ENCODE data around the gene CPT2.
"Not testable (repeated sequence)": the region's sequence is repeated elsewhere in the genome, so short reads cannot be mapped to it uniquely, and the experiment has no call there.

Gene CPT2

GRCh38 chr1:53182716-53183094 is 13.9 kb upstream of the CPT2 start:
- DNase-seq, result no peak

DNA sequence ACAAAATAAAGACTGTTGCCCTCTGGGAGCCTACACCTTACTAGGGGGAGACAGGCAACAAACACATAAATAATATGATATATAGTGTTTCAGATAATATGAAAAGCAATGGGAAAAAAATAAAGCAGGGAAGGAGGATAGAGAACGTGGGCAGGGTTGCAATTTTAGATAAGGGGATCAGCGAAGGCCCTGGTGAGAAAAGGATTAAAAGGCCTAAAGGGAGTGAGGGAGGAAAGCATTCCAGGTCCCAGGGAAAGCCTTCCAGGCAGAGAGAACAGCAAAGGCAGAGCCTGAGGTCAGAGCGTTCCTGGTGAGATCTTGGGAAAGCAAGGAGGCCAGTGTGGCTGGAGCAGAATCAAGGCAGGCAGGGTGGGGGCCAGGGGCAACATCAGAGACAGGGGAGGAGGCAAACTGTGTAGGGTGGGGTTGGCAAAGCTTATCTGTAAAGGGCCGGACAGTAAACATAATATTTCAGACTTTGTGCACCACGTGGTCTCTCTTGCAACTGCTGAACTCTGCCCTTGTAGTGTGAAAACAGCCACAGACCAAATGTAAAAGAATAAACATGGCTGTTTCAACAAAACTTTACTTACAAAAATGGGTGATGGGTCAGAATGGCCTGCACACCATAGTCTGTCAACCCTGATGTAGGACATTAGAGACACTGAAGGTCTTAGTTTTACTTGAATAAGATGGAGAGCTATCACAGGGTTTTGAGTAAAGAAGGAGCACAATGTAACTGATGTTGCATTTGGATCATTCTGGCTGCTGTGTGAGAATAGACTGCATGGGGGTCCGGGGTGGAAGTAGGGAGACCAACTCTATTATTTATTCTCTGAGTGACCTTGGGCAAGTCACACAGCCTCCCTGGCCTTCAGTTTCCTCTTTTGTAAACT is 13.3 kb upstream of the CPT2 start:
- DNase-seq, result no peak

DNA sequence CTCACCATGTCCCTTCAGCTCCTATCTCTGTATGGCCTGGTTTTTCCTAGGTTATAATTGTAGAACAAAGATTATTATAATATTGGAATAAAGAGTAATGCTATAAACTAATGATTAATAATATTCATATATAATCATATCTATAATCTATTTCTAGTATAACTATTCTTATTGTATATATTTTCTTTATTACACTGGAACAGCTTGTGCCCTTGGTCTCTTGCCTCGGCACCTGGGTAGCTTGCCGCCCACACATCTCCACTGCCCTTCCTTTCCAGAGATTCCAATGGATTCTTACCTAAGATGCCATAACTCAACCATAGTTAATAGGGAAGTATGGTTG is 10.7 kb upstream of the CPT2 start:
- not testable (repeated sequence) for DNase-seq

DNA sequence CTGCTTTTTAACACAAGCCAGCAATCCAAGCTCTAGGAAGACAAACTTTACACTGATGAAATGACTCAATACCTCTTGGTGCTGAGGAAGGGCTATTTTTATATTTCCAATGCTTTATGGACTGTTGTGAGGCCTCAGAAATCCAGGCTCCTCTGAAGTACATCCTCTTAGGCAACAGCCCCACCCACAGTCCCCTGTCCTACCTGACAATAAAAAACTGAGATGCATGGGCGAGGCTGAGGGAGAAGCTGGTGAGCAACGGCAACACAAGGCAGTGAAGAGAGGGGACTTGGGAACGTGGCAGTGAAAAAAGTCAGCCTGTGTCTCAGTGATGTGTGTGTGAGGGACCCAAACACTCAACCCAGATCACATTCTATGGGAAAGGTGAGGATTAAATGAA is 10.1 kb upstream of the CPT2 start:
- DNase-seq, result no peak

DNA sequence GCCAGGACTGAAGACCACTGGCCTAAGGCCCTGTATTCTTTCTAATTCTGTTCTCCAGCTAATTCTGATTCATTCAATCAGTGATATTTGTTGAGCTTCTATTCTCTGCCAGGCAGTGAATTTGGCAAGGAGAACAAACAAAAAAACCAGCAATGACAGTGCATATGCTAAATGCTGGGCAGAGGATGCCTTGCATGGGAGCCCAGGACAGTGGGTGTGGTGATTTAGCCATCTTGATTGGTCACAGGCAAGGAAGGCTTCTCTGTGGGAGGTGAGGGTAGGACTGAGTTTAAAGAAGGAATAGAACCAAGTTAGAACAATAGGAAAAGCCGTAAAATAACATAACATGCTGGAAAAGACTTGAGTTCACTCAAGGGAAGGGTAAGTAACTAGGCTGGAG is 9.2 kb upstream of the CPT2 start:
- DNase-seq, result no peak

- no peak for DNase-seq
These were observed 8.5 kb upstream of the CPT2 start for GRCh38 chr1:53188099-53188498.

- no peak for DNase-seq
These were observed 7.6 kb upstream of the CPT2 start for GRCh38 chr1:53189061-53189460.

DNA sequence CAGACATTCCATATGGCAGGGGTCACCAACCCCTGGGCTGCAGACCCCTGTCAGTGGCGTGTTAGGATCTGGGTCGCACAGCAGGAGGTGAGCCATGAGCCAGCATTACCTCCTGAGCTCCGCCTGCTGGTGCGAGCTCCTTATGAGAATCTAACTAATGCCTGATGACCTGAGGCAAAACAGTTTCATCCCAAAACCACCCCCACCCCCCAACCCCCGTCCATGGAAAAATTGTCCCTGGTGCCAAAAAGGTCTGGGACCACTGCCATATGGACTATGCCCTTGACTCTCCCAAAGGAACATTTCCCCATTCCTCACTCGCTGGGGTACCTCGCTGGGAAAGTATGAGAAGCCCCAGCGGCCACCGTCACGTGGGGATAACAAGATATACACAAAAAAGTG is 6.4 kb upstream of the CPT2 start:
- DNase-seq, result no peak

- DNase-seq, result no peak
These were observed 1.2 kb upstream of the CPT2 start for GRCh38 chr1:53195246-53196016.

DNA sequence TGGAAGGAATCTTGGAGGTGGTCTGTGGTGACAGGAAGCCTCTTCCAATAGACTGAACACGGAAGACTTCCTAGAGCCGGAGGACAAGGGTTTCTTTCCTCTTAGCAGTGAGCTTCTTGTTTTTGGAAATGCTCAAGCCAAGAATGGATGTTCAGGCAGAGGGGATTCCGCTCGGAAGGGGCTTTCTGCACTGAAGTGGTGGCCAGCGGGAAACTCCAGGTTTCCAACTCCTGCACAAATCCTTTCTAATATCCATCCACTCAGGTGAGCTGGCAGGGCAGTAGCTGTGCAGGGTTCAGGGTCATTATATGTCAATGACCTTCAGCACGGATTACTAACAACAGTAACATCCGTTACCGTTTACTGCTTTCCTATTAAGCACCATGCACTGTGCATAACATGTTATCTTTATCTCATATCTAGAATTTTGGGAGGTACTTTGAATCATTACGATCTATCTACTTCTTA is 573 bp upstream of the CPT2 start:
- no peak for DNase-seq

DNA sequence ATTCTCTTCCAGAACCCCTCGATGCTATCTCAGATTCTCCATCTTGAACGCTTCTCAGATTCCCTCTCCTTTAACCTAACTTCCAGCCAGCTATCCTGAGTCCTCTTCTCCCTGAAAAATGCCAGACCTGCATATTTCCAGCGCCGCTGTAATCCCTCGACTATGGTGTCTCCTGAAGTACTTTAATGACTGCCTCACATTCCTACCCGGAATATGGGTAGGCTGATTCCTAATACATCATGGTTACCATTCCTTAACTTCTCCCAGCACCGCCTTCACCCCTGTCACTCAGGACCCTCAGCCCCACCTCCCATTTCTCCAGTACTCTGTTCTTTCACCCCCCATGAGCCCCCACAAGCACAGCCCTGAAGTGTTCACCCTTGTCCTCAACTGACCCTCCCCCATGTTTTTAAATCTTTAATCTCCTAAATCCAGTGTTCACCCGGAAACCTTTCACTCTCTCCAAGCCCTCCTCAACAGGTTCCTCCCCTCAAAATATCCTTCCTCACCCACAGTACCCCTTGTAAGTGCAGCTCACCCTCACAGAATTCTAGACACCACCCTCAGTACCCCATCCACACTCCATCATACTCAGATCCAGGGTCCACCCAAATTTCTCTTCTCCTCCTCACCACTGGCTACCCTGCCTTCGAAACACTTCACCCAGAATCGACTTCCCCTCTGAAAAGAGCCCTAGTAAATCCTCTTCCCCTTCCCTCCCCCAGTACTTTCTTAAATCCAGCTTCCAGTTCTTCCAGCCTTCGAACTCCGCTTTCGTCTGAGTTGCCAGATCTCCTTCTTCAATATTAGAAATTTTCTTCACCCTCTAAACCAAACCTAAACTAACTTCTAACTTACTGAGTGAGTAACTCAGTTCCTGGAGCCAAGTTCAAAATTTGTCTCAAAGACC is 922 bp downstream of the CPT2 start:
- DNase-seq, result no peak

GRCh38 chr1:53198241-53198651 is 1.6 kb downstream of the CPT2 start:
- no peak for DNase-seq

DNA sequence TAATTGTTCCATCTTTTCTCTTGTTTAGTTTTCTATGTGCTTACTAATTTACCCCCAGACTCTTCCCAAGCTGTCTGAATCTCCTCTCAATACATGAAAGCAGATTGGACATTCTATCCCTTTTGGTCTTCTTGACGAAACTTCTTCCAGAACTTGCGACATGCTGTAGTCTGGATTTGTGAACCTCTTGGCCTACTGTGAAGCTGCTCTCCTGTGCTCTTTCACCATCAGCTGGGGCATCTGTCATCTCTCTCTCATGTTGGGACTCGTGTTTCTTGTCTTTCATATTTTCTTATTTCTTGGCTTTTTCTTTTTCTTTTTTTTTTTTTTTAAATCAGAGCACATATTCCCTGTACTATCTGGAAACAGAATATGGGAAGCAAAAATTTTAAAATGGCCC is 6.8 kb downstream of the CPT2 start:
- no peak for DNase-seq

- not testable (repeated sequence) for DNase-seq
These were observed 8.9 kb downstream of the CPT2 start for GRCh38 chr1:53205496-53205895.

DNA sequence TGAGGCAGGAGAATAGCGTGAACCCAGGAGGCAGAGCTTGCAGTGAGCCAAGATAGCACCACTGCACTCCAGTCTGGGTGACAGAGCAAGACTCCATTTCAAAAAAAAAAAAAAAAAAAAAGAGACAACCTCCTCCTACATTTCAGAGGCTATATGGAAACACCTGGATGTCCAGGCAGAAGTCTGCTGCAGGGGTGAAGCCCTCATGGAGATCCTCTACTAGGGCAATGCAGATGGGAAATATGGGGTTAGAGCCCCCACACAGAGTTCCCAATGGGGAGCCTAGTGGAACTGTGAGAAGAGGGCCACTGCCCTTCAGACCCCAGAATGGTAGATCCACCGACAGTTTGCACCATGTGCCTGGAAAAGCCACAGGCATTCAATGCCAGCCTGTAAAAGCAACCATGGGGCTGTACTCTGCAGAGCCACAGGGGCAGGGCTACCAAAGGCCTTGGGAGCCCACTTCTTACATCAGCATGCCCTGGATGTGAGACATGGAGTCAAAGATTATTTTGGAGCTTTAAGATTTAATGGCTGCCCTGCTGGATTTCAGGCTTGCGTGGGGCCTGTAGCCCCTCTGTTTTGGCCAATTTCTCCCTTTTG is 9.6 kb downstream of the CPT2 start:
- DNase-seq, result not testable (repeated sequence)

GRCh38 chr1:53206735-53207379 is 10.2 kb downstream of the CPT2 start:
- no peak for DNase-seq

DNA sequence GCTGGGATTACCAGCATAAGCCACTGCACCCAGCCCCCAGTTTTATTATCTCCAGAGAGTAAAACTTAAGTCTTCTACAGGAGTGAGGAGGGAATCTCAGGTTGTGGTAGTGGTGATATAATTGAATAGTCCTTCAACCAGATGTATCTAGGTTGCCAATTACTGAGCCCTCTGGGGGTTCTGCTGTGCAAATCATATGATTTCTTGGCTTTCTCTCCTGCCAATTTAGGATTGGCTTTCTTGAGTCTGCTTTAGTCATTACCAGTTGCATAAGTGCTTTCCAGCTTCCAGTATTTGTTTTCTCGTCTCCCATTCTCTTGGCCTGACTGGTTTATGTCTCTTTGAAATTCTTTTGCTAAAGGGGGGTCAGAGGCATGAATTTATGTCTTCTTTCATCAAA is 11.1 kb downstream of the CPT2 start:
- DNase-seq, result no peak

- DNase-seq, result no peak
These were observed 13.7 kb downstream of the CPT2 start for GRCh38 chr1:53210352-53210751.

DNA sequence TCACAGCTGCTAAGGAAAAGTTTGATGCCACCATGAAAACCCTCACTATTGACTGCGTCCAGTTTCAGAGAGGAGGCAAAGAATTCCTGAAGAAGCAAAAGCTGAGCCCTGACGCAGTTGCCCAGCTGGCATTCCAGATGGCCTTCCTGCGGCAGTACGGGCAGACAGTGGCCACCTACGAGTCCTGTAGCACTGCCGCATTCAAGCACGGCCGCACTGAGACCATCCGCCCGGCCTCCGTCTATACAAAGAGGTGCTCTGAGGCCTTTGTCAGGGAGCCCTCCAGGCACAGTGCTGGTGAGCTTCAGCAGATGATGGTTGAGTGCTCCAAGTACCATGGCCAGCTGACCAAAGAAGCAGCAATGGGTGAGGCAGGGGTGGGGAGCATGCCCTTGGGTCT is 14.3 kb downstream of the CPT2 start:
- DNase-seq, result no peak

DNA sequence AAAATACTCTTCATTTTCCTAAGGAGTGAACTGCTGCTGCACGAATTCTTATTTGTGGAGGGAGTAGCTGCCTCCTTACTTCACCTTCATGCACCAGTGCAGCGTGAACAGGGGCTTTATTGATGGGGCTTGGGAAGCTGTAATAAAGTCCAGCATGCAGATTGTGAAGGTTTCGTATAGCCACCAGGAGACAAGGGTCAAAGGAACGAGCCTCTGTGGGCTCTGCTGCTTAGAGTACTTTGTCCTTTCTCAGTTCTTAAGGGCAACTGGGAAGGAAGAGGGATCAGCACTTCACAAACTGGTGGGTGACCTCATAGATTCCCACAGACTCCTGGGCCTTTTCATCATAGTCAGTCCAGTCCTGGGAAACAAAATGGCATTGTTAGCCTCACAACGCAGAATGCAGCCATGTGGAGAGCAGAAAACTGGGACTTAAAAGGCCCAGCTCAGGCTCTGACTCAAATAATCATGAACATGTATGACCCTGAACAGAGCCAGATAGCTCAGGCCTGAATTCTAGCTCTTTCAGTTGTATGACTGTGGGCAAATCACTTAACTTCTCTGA is 17.8 kb downstream of the CPT2 start:
- DNase-seq, result no peak

GRCh38 chr1:53218201-53218600 is 21.6 kb downstream of the CPT2 start:
- no peak for DNase-seq

DNA sequence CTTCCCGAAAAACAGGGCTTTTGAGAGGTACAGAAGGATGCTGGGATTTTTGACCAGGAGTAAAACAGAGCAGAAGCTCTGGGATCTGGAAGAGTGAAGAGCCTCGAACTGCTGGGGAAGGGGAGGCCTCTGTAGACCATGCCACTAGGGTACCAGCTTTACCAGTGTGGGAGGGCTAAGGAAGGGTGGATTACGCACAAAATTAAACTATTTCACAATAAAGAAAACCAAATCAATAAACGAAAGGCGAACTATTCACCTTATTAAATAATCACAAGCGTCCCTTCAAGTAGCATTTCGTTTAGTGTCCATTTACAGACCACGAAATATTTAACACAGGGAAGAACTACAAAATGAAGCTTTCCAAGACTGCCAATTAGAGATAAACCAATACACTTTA is 23.1 kb downstream of the CPT2 start:
- no peak for DNase-seq
